Fibroblast of lung (primary cell): ENCODE results near the gene SBSN.

Experiments used
- EZH2 ChIP-seq: IDR thresholded peaks from 2 replicates; pipeline ENCODE4 v1.5.1; 2012; ENCODE audit warnings: low read length, control low read depth, mild to moderate bottlenecking; ENCODE audit errors: missing control alignments
- TF ChIP-seq, protein P1 (sequence below), 2 donors: IDR thresholded peaks in 1 of 2; conservative IDR thresholded peaks in 1 of 2; 1 replicate in 1 of 2; 2 replicates in 1 of 2; pipeline ENCODE4 v1.5.1; 2011 to 2012; ENCODE audit warnings: low read length in 2 of 2, control low read depth in 1 of 2, inconsistent platforms in 1 of 2, low read depth in 1 of 2, mild to moderate bottlenecking in 1 of 2

GRCh38 chr19:35545001-35545854 lies 17.1 kb upstream of the SBSN start, which contains the start of gene TMEM147:
- TF ChIP-seq, protein P1, sequence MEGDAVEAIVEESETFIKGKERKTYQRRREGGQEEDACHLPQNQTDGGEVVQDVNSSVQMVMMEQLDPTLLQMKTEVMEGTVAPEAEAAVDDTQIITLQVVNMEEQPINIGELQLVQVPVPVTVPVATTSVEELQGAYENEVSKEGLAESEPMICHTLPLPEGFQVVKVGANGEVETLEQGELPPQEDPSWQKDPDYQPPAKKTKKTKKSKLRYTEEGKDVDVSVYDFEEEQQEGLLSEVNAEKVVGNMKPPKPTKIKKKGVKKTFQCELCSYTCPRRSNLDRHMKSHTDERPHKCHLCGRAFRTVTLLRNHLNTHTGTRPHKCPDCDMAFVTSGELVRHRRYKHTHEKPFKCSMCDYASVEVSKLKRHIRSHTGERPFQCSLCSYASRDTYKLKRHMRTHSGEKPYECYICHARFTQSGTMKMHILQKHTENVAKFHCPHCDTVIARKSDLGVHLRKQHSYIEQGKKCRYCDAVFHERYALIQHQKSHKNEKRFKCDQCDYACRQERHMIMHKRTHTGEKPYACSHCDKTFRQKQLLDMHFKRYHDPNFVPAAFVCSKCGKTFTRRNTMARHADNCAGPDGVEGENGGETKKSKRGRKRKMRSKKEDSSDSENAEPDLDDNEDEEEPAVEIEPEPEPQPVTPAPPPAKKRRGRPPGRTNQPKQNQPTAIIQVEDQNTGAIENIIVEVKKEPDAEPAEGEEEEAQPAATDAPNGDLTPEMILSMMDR (conservative IDR thresholded peaks at IDR 0.05 in 1 of 2, IDR thresholded peaks at IDR 0.05 in 1 of 2; ENCODE audit: low read depth in 1 of 2, low read length in 2 of 2): no peak
- TF ChIP-seq EZH2: no peak
